Transverse colon (tissue), 4 donors: ENCODE measurements around the gene RNF103. TPM values are rescaled to one million over a fixed set of nuclear protein-coding genes. Genes with fewer than 3 reads are reported as not detected.
"Not testable (repeated sequence)": the region's sequence is repeated elsewhere in the genome, so short reads cannot be mapped to it uniquely, and the experiment has no call there.

Experiments
- DNase-seq: peaks from one replicate; pipeline ENCODE4 v3.0.0-alpha.2; 2019
- H3K27ac ChIP-seq, 4 donors: fragments of 200-600 bp; sonication (generic); 2 replicates each; pipeline ENCODE4 v1.5.1; 2016 to 2018; ENCODE audit warnings: inconsistent platforms in 4 of 4
- H3K27me3 ChIP-seq: fragments of 200-600 bp; sonication (generic); 2 replicates; pipeline ENCODE4 v1.5.1; 2017; ENCODE audit warnings: inconsistent platforms
- H3K36me3 ChIP-seq, 4 donors: fragments of 200-600 bp; sonication (generic); 2 replicates each; pipeline ENCODE4 v1.5.1; 2017 to 2019; ENCODE audit warnings: inconsistent platforms in 4 of 4
- H3K4me1 ChIP-seq, 4 donors: fragments of 200-600 bp; sonication (generic); 2 replicates each; pipeline ENCODE4 v1.5.1; 2017 to 2020; ENCODE audit warnings: inconsistent platforms in 4 of 4
- H3K4me3 ChIP-seq, 4 donors: fragments of 200-600 bp; sonication (generic); 1 replicate in 1 of 4; 2 replicates in 3 of 4; pipeline versions ENCODE4 v1.5.1 to v1.6.1; 2017 to 2019; ENCODE audit warnings: inconsistent platforms in 4 of 4
- H3K9me3 ChIP-seq, 2 donors: fragments of 200-600 bp; sonication (generic); 2 replicates each; pipeline ENCODE4 v1.5.1; 2017 to 2019; ENCODE audit warnings: inconsistent platforms in 2 of 2
- EP300 ChIP-seq: sonication (generic); formaldehyde crosslinking; IDR thresholded peaks from one replicate; pipeline ENCODE4 v1.6.1; 2017; ENCODE audit warnings: antibody characterized with exemption, low read depth
- POLR2A ChIP-seq: fragments of 450-650 bp; IDR thresholded peaks from one replicate; pipeline ENCODE4 v1.6.1; 2016; ENCODE audit warnings: antibody characterized with exemption, mild to moderate bottlenecking, moderate library complexity
- POLR2AphosphoS5 ChIP-seq, 3 donors: sonication (generic); formaldehyde crosslinking; IDR thresholded peaks; one replicate each; pipeline ENCODE4 v1.6.1; 2016; ENCODE audit warnings: antibody characterized with exemption in 3 of 3
- WGBS, 2 donors: methylation state at CpG; one replicate each; pipeline ENCODE4 v1.1.5; 2018; ENCODE audit warnings: low coverage in 1 of 2; 5-methylcytosine and 5-hydroxymethylcytosine counted together
- in situ Hi-C, 4 donors: fragments of 200-750 bp; cut with MboI; loops; one replicate each; pipeline versions ENCODE4 v1.15.0 to v1.15.1; 2017; ENCODE audit warnings: low sequenced_read_pairs in 3 of 4, low pct_ligation_motif_present in 1 of 4, low pct_unique_long_range_greater_than_20kb in 1 of 4
- intact Hi-C: fragments of 100-400 bp; cut with DNase I; formaldehyde crosslinking; loops from one replicate; pipeline ENCODE4 v1.15.1; 2023; ENCODE audit warnings: low total_unique reads
- total RNA-seq, 4 donors: library from RNA; depleted of rRNA; stranded (reverse); fragments of >200 nt; gene quantifications; one replicate each; pipeline ENCODE4 v1.1.0, GENCODE V29; 2016
- TF ChIP-seq, protein P1 (sequence below), 5 experiments: fragments of 200-600 bp in 3 of 5; fragments of 450-650 bp in 2 of 5; sonication (generic) in 3 of 5; IDR thresholded peaks; 1 replicate in 2 of 5; 2 replicates in 3 of 5; pipeline ENCODE4 v1.5.1; 2016 to 2017; ENCODE audit warnings: antibody characterized with exemption in 5 of 5, inconsistent platforms in 3 of 5, mild to moderate bottlenecking in 2 of 5, moderate library complexity in 1 of 5

Gene RNF103
- total RNA-seq, 4 donors from 2014 or later: 47.0 to 114 (median 103) TPM

DNA sequence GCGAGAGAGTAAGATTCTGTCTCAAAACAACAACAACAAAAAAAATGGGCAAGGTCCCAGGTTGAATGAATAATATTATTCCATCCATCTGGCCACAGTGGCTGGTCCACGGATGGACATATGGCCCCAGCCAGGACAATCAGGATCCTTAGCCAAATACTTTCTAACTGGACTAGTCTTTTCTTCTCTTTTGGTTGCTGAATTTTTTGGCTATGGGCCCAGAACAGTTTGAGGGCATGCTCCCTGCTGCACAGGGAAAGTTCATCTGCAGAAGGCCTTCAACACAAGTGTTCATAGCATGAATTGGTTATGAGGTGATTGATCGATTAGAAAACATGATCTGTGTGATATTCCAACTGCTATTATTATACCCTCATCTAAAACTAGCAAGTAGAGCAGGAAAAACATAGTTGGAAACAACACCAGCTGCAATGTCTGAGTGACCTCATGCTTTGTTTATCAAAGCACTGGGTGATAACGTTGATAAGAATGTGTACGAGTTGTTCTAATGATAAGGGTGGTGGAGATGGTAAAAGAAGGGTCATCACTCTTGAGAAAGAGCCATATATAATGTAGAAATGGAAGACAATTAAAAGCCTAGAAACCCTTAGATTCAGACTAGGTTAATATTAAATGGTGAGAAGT, 47.8 kb upstream of the RNF103 start:
- H3K27me3 ChIP-seq: no peaks in the 10 kb centered on the region
- no peaks in the 10 kb centered on the region for H3K36me3 ChIP-seq
- in situ Hi-C loops: no loop called here
- DNase-seq: no peak
- TF ChIP-seq POLR2A: no peak
- TF ChIP-seq, protein P1, sequence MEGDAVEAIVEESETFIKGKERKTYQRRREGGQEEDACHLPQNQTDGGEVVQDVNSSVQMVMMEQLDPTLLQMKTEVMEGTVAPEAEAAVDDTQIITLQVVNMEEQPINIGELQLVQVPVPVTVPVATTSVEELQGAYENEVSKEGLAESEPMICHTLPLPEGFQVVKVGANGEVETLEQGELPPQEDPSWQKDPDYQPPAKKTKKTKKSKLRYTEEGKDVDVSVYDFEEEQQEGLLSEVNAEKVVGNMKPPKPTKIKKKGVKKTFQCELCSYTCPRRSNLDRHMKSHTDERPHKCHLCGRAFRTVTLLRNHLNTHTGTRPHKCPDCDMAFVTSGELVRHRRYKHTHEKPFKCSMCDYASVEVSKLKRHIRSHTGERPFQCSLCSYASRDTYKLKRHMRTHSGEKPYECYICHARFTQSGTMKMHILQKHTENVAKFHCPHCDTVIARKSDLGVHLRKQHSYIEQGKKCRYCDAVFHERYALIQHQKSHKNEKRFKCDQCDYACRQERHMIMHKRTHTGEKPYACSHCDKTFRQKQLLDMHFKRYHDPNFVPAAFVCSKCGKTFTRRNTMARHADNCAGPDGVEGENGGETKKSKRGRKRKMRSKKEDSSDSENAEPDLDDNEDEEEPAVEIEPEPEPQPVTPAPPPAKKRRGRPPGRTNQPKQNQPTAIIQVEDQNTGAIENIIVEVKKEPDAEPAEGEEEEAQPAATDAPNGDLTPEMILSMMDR (IDR thresholded peaks at IDR 0.05): no peak
- peak in 2 of 3 donors; percentile 27 to 68 for TF ChIP-seq POLR2AphosphoS5 (IDR thresholded peaks at IDR 0.05)
- peak; percentile 61 for TF ChIP-seq EP300
- H3K27ac ChIP-seq: peak overlapping the region in 3 of 4 donors; percentile 35 to 41 (median 40)
- H3K9me3 ChIP-seq: no peaks in the 10 kb centered on the region
- peaks cover 8 to 20% (median 15%) of the 10 kb centered on the region in 4 donors for H3K4me1 ChIP-seq
- intact Hi-C loops: no loop called here
- 36 to 49% methylated on average over 5 of the region's 5 CpGs for WGBS, 2 donors
- H3K4me3 ChIP-seq: no peak overlapping the region

DNA sequence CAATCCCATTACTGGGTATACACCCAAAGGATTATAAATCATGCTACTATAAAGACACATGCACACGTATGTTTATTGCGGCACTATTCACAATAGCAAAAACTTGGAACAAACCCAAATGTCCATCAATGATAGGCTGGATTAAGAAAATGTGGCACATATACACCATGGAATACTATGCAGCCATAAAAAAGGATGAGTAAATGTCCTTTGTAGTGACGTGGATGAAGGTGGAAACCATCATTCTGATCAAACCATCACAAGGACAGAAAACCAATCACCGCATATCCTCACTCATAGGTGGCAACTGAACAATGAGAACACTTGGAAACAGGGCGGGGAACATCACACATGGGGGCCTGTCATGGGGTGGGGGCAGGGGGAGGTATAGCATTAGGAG, 45.7 kb upstream of the RNF103 start:
- H3K27me3 ChIP-seq, intact Hi-C loops, H3K4me3 ChIP-seq, in situ Hi-C loops, H3K9me3 ChIP-seq, H3K36me3 ChIP-seq, DNase-seq, H3K27ac ChIP-seq: not testable (repeated sequence)
- WGBS, 2 donors: 68 to 73% methylated on average over 3 to 5 of the region's 5 CpGs
- peaks cover 8 to 20% (median 12%) of the 10 kb centered on the region in 4 donors for H3K4me1 ChIP-seq

DNA sequence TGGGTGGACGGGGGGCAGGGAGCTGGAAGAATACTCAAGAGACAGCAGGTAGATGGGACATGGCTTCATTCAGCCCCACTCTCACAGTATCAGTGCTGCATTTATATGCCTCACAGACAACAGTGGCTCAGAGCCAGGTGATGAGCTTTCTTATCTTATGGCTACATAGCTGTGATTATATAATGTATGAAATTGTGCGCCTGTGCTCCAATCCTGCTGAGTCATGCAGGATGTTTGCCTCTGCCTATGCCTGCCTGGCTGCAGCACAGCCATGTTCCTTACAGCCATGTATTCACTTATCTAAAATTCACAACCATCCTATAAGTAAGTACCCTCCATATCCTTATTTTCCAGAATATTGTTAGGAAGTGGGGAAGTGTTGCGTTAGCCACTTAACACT, 37.7 kb upstream of the RNF103 start:
- H3K27me3 ChIP-seq: no peaks in the 10 kb centered on the region
- no peak overlapping the region for H3K4me3 ChIP-seq
- intact Hi-C loops (no loop called here), in situ Hi-C loops (no loop called here)
- peaks cover 0 to 3% of the 10 kb centered on the region in 2 donors for H3K9me3 ChIP-seq
- DNase-seq: no peak
- 88 to 94% methylated on average over 1 to 3 of the region's 3 CpGs for WGBS, 2 donors
- no peak overlapping the region for H3K27ac ChIP-seq
- H3K4me1 ChIP-seq: no peaks in the 10 kb centered on the region
- H3K36me3 ChIP-seq: no peaks in the 10 kb centered on the region
- TF ChIP-seq, protein P1 (IDR thresholded peaks at IDR 0.05): no peak
- TF ChIP-seq EP300 (no peak), POLR2A (no peak), POLR2AphosphoS5 (IDR thresholded peaks at IDR 0.05) (no peak)

DNA sequence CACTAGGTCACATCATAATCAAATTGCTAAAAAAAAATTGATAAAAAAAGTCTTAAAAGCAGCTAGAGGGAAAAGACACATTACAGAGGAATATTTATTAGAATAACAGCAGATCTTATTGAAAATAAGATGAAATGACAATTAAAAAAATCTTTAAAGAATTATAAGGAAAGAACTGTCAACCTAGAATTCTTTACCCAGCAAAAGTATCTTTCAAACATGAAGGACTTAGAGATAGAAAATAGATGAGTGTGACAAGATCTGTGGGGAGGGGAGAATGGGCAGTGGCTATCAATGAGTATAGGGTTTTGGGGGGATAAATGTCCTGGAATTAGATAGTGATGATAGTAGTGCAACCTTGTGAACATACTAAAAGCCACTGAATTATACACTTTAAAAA, 26.5 kb upstream of the RNF103 start:
- in situ Hi-C loops (no loop called here), intact Hi-C loops (no loop called here)
- DNase-seq: no peak
- TF ChIP-seq POLR2AphosphoS5 (IDR thresholded peaks at IDR 0.05): no peak
- TF ChIP-seq, protein P1 (IDR thresholded peaks at IDR 0.05): no peak
- TF ChIP-seq EP300: no peak
- TF ChIP-seq POLR2A: no peak
- Histone ChIP-seq H3K9me3 (peaks cover 0 to 8% of the 10 kb centered on the region in 2 donors), H3K36me3 (no peaks in the 10 kb centered on the region), H3K27ac (no peak overlapping the region), H3K27me3 (no peaks in the 10 kb centered on the region), H3K4me3 (no peak overlapping the region), H3K4me1 (peaks cover 0 to 16% (median 11%) of the 10 kb centered on the region in 4 donors)
